KOPT-K1 (cell line): Measurements from ENCODE around the gene HACD2.

Source experiments
- H3K27ac ChIP-seq: fragments of 200-600 bp; sonication (generic); 2 replicates; pipeline ENCODE4 v1.5.1; 2016; ENCODE audit warnings: antibody characterized with exemption, mild to moderate bottlenecking, low read depth, low read length; ENCODE audit not compliant: poor library complexity, severe bottlenecking
- H3K36me3 ChIP-seq: fragments of 200-600 bp; sonication (generic); 2 replicates; pipeline ENCODE4 v1.5.1; 2017; ENCODE audit warnings: antibody characterized with exemption, mild to moderate bottlenecking, low read length, moderate library complexity; ENCODE audit not compliant: insufficient read depth
- H3K9me3 ChIP-seq: fragments of 200-600 bp; sonication (generic); 2 replicates; pipeline ENCODE4 v1.5.1; 2017; ENCODE audit warnings: antibody characterized with exemption, low read length, mild to moderate bottlenecking; ENCODE audit not compliant: insufficient read depth, poor library complexity, severe bottlenecking

The HACD2 gene

GRCh38 chr3:123534264-123534663 is 50.6 kb downstream of the HACD2 start:
- H3K36me3 ChIP-seq: no peaks in the 10 kb centered on the region
- no peaks in the 10 kb centered on the region for H3K9me3 ChIP-seq
- no peak overlapping the region for H3K27ac ChIP-seq

- H3K36me3 ChIP-seq: no peaks in the 10 kb centered on the region
- H3K9me3 ChIP-seq: no peaks in the 10 kb centered on the region
- H3K27ac ChIP-seq: no peak overlapping the region
These were observed 51.2 kb downstream of the HACD2 start for GRCh38 chr3:123533554-123534159.

GRCh38 chr3:123528130-123528529 is 56.7 kb downstream of the HACD2 start:
- Histone ChIP-seq H3K36me3 (peaks cover 13% of the 10 kb centered on the region), H3K27ac (no peak overlapping the region), H3K9me3 (no peaks in the 10 kb centered on the region)

- no peaks in the 10 kb centered on the region for H3K9me3 ChIP-seq
- peaks cover 13% of the 10 kb centered on the region for H3K36me3 ChIP-seq
- no peak overlapping the region for H3K27ac ChIP-seq
These were observed 57.8 kb downstream of the HACD2 start for GRCh38 chr3:123527046-123527445.

- Histone ChIP-seq H3K9me3 (no peaks in the 10 kb centered on the region), H3K27ac (no peak overlapping the region), H3K36me3 (peaks cover 13% of the 10 kb centered on the region)
These were observed 58.4 kb downstream of the HACD2 start for GRCh38 chr3:123526474-123526873.

GRCh38 chr3:123525433-123525832 is 59.4 kb downstream of the HACD2 start:
- H3K36me3 ChIP-seq: peaks cover 13% of the 10 kb centered on the region
- no peaks in the 10 kb centered on the region for H3K9me3 ChIP-seq
- H3K27ac ChIP-seq: no peak overlapping the region

GRCh38 chr3:123524981-123525380 is 59.9 kb downstream of the HACD2 start:
- H3K9me3 ChIP-seq: no peaks in the 10 kb centered on the region
- H3K36me3 ChIP-seq: peaks cover 13% of the 10 kb centered on the region
- H3K27ac ChIP-seq: no peak overlapping the region

GRCh38 chr3:123523023-123523412 is 61.8 kb downstream of the HACD2 start:
- Histone ChIP-seq H3K9me3 (no peaks in the 10 kb centered on the region), H3K27ac (no peak overlapping the region), H3K36me3 (peaks cover 13% of the 10 kb centered on the region)

- H3K9me3 ChIP-seq: no peaks in the 10 kb centered on the region
- no peak overlapping the region for H3K27ac ChIP-seq
- H3K36me3 ChIP-seq: peaks cover 13% of the 10 kb centered on the region
These were observed 62.4 kb downstream of the HACD2 start for GRCh38 chr3:123522320-123523022.

GRCh38 chr3:123521179-123521969 is 63.5 kb downstream of the HACD2 start:
- H3K9me3 ChIP-seq: no peaks in the 10 kb centered on the region

GRCh38 chr3:123520656-123521055 is 64.2 kb downstream of the HACD2 start:
- H3K9me3 ChIP-seq: no peaks in the 10 kb centered on the region
- H3K36me3 ChIP-seq: peaks cover 9% of the 10 kb centered on the region; the same call in 1 of the 2 replicates
- no peak overlapping the region for H3K27ac ChIP-seq

More at GRCh38 chr3:123521179-123521969, 63.5 kb downstream of the HACD2 start:
- Histone ChIP-seq H3K27ac (no peak overlapping the region), H3K36me3 (peaks cover 9% of the 10 kb centered on the region; the same call in 1 of the 2 replicates)

GRCh38 chr3:123518892-123519485 is 65.9 kb downstream of the HACD2 start:
- no peak overlapping the region for H3K27ac ChIP-seq
- no peaks in the 10 kb centered on the region for H3K36me3 ChIP-seq
- no peaks in the 10 kb centered on the region for H3K9me3 ChIP-seq

- H3K36me3 ChIP-seq: peaks cover 6% of the 10 kb centered on the region; the same call in 1 of the 2 replicates
- H3K27ac ChIP-seq: no peak overlapping the region
- no peaks in the 10 kb centered on the region for H3K9me3 ChIP-seq
These were observed 73.1 kb downstream of the HACD2 start for GRCh38 chr3:123511726-123512125.

GRCh38 chr3:123511084-123511483 is 73.8 kb downstream of the HACD2 start:
- Histone ChIP-seq H3K9me3 (no peaks in the 10 kb centered on the region), H3K27ac (no peak overlapping the region), H3K36me3 (peaks cover 6% of the 10 kb centered on the region; the same call in 1 of the 2 replicates)

- no peak overlapping the region for H3K27ac ChIP-seq
- H3K9me3 ChIP-seq: no peaks in the 10 kb centered on the region
- peaks cover 6% of the 10 kb centered on the region; the same call in 1 of the 2 replicates for H3K36me3 ChIP-seq
These were observed 76.7 kb downstream of the HACD2 start for GRCh38 chr3:123508178-123508577.
